Esophagus squamous epithelium (tissue), 4 donors: ENCODE data around the gene SWAP70.

Experiments
- CTCF ChIP-seq, 6 experiments: fragments of 450-650 bp in 4 of 6; fragments of 200-600 bp in 2 of 6; sonication (generic) in 2 of 6; IDR thresholded peaks; one replicate each; pipeline ENCODE4 v1.5.1; 2016 to 2019; ENCODE audit warnings: antibody characterized with exemption in 6 of 6, mild to moderate bottlenecking in 4 of 6, moderate library complexity in 4 of 6
- POLR2A ChIP-seq, 4 donors: fragments of 450-650 bp; IDR thresholded peaks; one replicate each; pipeline ENCODE4 v1.6.1; 2017; ENCODE audit warnings: antibody characterized with exemption in 4 of 4, mild to moderate bottlenecking in 4 of 4, moderate library complexity in 3 of 4

- no peak for TF ChIP-seq CTCF (IDR thresholded peaks at IDR 0.05)
- no peak for TF ChIP-seq POLR2A (IDR thresholded peaks at IDR 0.05)
These were observed 39.4 kb upstream of the SWAP70 start for GRCh38 chr11:9624448-9624847.
